ENCODE measurements around the gene SFXN3. TPM values are rescaled to one million over a fixed set of nuclear protein-coding genes. Genes with fewer than 3 reads are reported as not detected.

Gene SFXN3
- total RNA-seq, 1 donor from 2014 or later: 101 TPM

GRCh38 chr10:101073631-101074030 lies 42.6 kb downstream of the SFXN3 start:
- no peak overlapping the region for H3K4me3 Mint-ChIP-seq (ENCODE audit: unreplicated experiment)
- no peaks in the 10 kb centered on the region for H3K4me1 Mint-ChIP-seq (ENCODE audit: low read depth)
- DNase-seq (ENCODE audit: low spot score): no peak
- no peaks in the 10 kb centered on the region for H3K9me3 Mint-ChIP-seq (ENCODE audit: low read depth)
- H3K27me3 Mint-ChIP-seq (ENCODE audit: low read depth): peaks cover 48% of the 10 kb centered on the region
- no peak for TF ChIP-seq CTCF (IDR thresholded peaks at IDR 0.05)
- no peaks in the 10 kb centered on the region for H3K36me3 Mint-ChIP-seq (ENCODE audit: low read depth)
- no peak overlapping the region for H3K27ac Mint-ChIP-seq (ENCODE audit: unreplicated experiment)

- no peak for TF ChIP-seq CTCF (IDR thresholded peaks at IDR 0.05)
- H3K9me3 Mint-ChIP-seq (ENCODE audit: low read depth): no peaks in the 10 kb centered on the region
- no peaks in the 10 kb centered on the region for H3K4me1 Mint-ChIP-seq (ENCODE audit: low read depth)
- no peak overlapping the region for H3K27ac Mint-ChIP-seq (ENCODE audit: unreplicated experiment)
- H3K4me3 Mint-ChIP-seq (ENCODE audit: unreplicated experiment): no peak overlapping the region
- H3K36me3 Mint-ChIP-seq (ENCODE audit: low read depth): no peaks in the 10 kb centered on the region
- no peak for DNase-seq (ENCODE audit: low spot score)
- H3K27me3 Mint-ChIP-seq (ENCODE audit: low read depth): peaks cover 54% of the 10 kb centered on the region
These were observed 44.7 kb downstream of the SFXN3 start for GRCh38 chr10:101075775-101076174.

GRCh38 chr10:101076630-101077029 lies 45.6 kb downstream of the SFXN3 start:
- DNase-seq (ENCODE audit: low spot score): no peak
- TF ChIP-seq CTCF (IDR thresholded peaks at IDR 0.05): no peak
- Mint-ChIP-seq H3K36me3 (ENCODE audit: low read depth) (no peaks in the 10 kb centered on the region), H3K9me3 (ENCODE audit: low read depth) (no peaks in the 10 kb centered on the region), H3K4me3 (ENCODE audit: unreplicated experiment) (no peak overlapping the region), H3K27ac (ENCODE audit: unreplicated experiment) (no peak overlapping the region), H3K27me3 (ENCODE audit: low read depth) (peaks cover 58% of the 10 kb centered on the region), H3K4me1 (ENCODE audit: low read depth) (no peaks in the 10 kb centered on the region)

GRCh38 chr10:101079874-101080273 lies 48.8 kb downstream of the SFXN3 start:
- no peaks in the 10 kb centered on the region for H3K36me3 Mint-ChIP-seq (ENCODE audit: low read depth)
- H3K27ac Mint-ChIP-seq (ENCODE audit: unreplicated experiment): no peak overlapping the region
- no peak overlapping the region for H3K4me3 Mint-ChIP-seq (ENCODE audit: unreplicated experiment)
- no peak for TF ChIP-seq CTCF (IDR thresholded peaks at IDR 0.05)
- no peak for DNase-seq (ENCODE audit: low spot score)
- H3K27me3 Mint-ChIP-seq (ENCODE audit: low read depth): peaks cover 53% of the 10 kb centered on the region
- H3K4me1 Mint-ChIP-seq (ENCODE audit: low read depth): no peaks in the 10 kb centered on the region
- H3K9me3 Mint-ChIP-seq (ENCODE audit: low read depth): no peaks in the 10 kb centered on the region

GRCh38 chr10:101080933-101081931 lies 50.2 kb downstream of the SFXN3 start:
- no peak overlapping the region for H3K4me3 Mint-ChIP-seq (ENCODE audit: unreplicated experiment)
- no peak overlapping the region for H3K27ac Mint-ChIP-seq (ENCODE audit: unreplicated experiment)
- no peak for TF ChIP-seq CTCF (IDR thresholded peaks at IDR 0.05)
- no peaks in the 10 kb centered on the region for H3K9me3 Mint-ChIP-seq (ENCODE audit: low read depth)
- peaks cover 48% of the 10 kb centered on the region for H3K27me3 Mint-ChIP-seq (ENCODE audit: low read depth)
- H3K36me3 Mint-ChIP-seq (ENCODE audit: low read depth): no peaks in the 10 kb centered on the region
- DNase-seq (ENCODE audit: low spot score): no peak
- no peaks in the 10 kb centered on the region for H3K4me1 Mint-ChIP-seq (ENCODE audit: low read depth)
